MG63 (cell line): Measurements from ENCODE around the gene TEX264. TPM values are rescaled to one million over a fixed set of nuclear protein-coding genes. Genes with fewer than 3 reads are reported as not detected.
"Not testable (repeated sequence)": the region's sequence is repeated elsewhere in the genome, so short reads cannot be mapped to it uniquely, and the experiment has no call there.

Source experiments
- DNase-seq: peaks from one replicate; pipeline ENCODE4 v3.0.0-alpha.2; 2020
- H3K27me3 ChIP-seq: fragments of 250-450 bp; sonication (Bioruptor Pico); 2 replicates; pipeline ENCODE4 v1.5.1; 2020; ENCODE audit warnings: mild to moderate bottlenecking, moderate library complexity
- H3K36me3 ChIP-seq: fragments of 250-450 bp; sonication (Bioruptor Pico); 2 replicates; pipeline ENCODE4 v1.5.1; 2020; ENCODE audit warnings: mild to moderate bottlenecking, moderate library complexity
- H3K4me3 ChIP-seq: fragments of 250-450 bp; sonication (Bioruptor Pico); 2 replicates; pipeline ENCODE4 v1.5.1; 2020; ENCODE audit warnings: mild to moderate bottlenecking, moderate library complexity
- H3K9me3 ChIP-seq: fragments of 250-450 bp; sonication (Bioruptor Pico); 2 replicates; pipeline ENCODE4 v1.5.1; 2020; ENCODE audit warnings: mild to moderate bottlenecking, moderate library complexity
- total RNA-seq: library from RNA; depleted of rRNA; stranded (reverse); fragments of >200 nt; shearing (Covaris generic); gene quantifications from 2 replicates; pipeline ENCODE4 v1.2.3, GENCODE V29; 2014; ENCODE audit warnings: low replicate concordance

TEX264 gene
- total RNA-seq, 1 experiment from 2014 or later = 64.1 TPM

- Histone ChIP-seq H3K36me3 (no peaks in the 10 kb centered on the region), H3K4me3 (no peak overlapping the region), H3K9me3 (no peaks in the 10 kb centered on the region), H3K27me3 (no peaks in the 10 kb centered on the region)
- no peak for DNase-seq
Observed at GRCh38 chr3:51717947-51718346, 46.9 kb downstream of the TEX264 start.

- Histone ChIP-seq H3K4me3 (no peak overlapping the region), H3K27me3 (no peaks in the 10 kb centered on the region), H3K36me3 (no peaks in the 10 kb centered on the region), H3K9me3 (no peaks in the 10 kb centered on the region)
- peak; percentile 46 for DNase-seq
Observed at GRCh38 chr3:51718547-51719409, 47.7 kb downstream of the TEX264 start.

- no peaks in the 10 kb centered on the region for H3K36me3 ChIP-seq
- H3K4me3 ChIP-seq = no peak overlapping the region
- H3K27me3 ChIP-seq = no peaks in the 10 kb centered on the region
- no peaks in the 10 kb centered on the region for H3K9me3 ChIP-seq
- no peak for DNase-seq
Observed at GRCh38 chr3:51719410-51720025, 48.5 kb downstream of the TEX264 start.

- H3K27me3 ChIP-seq = no peaks in the 10 kb centered on the region
- no peak for DNase-seq
- no peaks in the 10 kb centered on the region for H3K9me3 ChIP-seq
- H3K36me3 ChIP-seq = no peaks in the 10 kb centered on the region
- H3K4me3 ChIP-seq = no peak overlapping the region
Observed at GRCh38 chr3:51720292-51721061, 49.4 kb downstream of the TEX264 start.

GRCh38 chr3:51721062-51721745, 50.2 kb downstream of the TEX264 start:
- no peak overlapping the region for H3K4me3 ChIP-seq
- no peaks in the 10 kb centered on the region for H3K27me3 ChIP-seq
- DNase-seq = no peak
- H3K36me3 ChIP-seq = no peaks in the 10 kb centered on the region
- H3K9me3 ChIP-seq = no peaks in the 10 kb centered on the region

- DNase-seq = no peak
- no peaks in the 10 kb centered on the region for H3K9me3 ChIP-seq
- H3K36me3 ChIP-seq = no peaks in the 10 kb centered on the region
- no peak overlapping the region for H3K4me3 ChIP-seq
- no peaks in the 10 kb centered on the region for H3K27me3 ChIP-seq
Observed at GRCh38 chr3:51722362-51722761, 51.3 kb downstream of the TEX264 start.

- Histone ChIP-seq H3K4me3 (no peak overlapping the region), H3K9me3 (no peaks in the 10 kb centered on the region), H3K36me3 (no peaks in the 10 kb centered on the region), H3K27me3 (no peaks in the 10 kb centered on the region)
- no peak for DNase-seq
Observed at GRCh38 chr3:51727500-51727899, 56.4 kb downstream of the TEX264 start.

- H3K9me3 ChIP-seq = no peaks in the 10 kb centered on the region
- no peak overlapping the region for H3K4me3 ChIP-seq
- no peaks in the 10 kb centered on the region for H3K36me3 ChIP-seq
- no peaks in the 10 kb centered on the region for H3K27me3 ChIP-seq
- no peak for DNase-seq
Observed at GRCh38 chr3:51729042-51729633, 58.1 kb downstream of the TEX264 start.

GRCh38 chr3:51733859-51734571, 63.0 kb downstream of the TEX264 start:
- no peak overlapping the region for H3K4me3 ChIP-seq
- no peaks in the 10 kb centered on the region for H3K9me3 ChIP-seq
- H3K27me3 ChIP-seq = no peaks in the 10 kb centered on the region
- H3K36me3 ChIP-seq = no peaks in the 10 kb centered on the region
- DNase-seq = no peak

- Histone ChIP-seq H3K9me3 (no peaks in the 10 kb centered on the region), H3K4me3 (no peak overlapping the region), H3K36me3 (no peaks in the 10 kb centered on the region), H3K27me3 (no peaks in the 10 kb centered on the region)
- DNase-seq = no peak
Observed at GRCh38 chr3:51734572-51734907, 63.5 kb downstream of the TEX264 start.

GRCh38 chr3:51735039-51735438, 64.0 kb downstream of the TEX264 start:
- Histone ChIP-seq H3K9me3 (no peaks in the 10 kb centered on the region), H3K4me3 (no peak overlapping the region), H3K36me3 (no peaks in the 10 kb centered on the region), H3K27me3 (no peaks in the 10 kb centered on the region)
- DNase-seq = no peak

- DNase-seq = no peak
- no peaks in the 10 kb centered on the region for H3K27me3 ChIP-seq
- H3K36me3 ChIP-seq = no peaks in the 10 kb centered on the region
- no peak overlapping the region for H3K4me3 ChIP-seq
- H3K9me3 ChIP-seq = no peaks in the 10 kb centered on the region
Observed at GRCh38 chr3:51735950-51736349, 64.9 kb downstream of the TEX264 start.

- H3K36me3 ChIP-seq = no peaks in the 10 kb centered on the region
- no peak overlapping the region for H3K4me3 ChIP-seq
- no peak for DNase-seq
- H3K27me3 ChIP-seq = no peaks in the 10 kb centered on the region
- no peaks in the 10 kb centered on the region for H3K9me3 ChIP-seq
Observed at GRCh38 chr3:51739110-51739509, 68.1 kb downstream of the TEX264 start.

- H3K36me3 ChIP-seq, DNase-seq, H3K27me3 ChIP-seq, H3K9me3 ChIP-seq, H3K4me3 ChIP-seq: not testable (repeated sequence)
Observed at GRCh38 chr3:51742320-51742719, 71.3 kb downstream of the TEX264 start.

- not testable (repeated sequence) for H3K36me3 ChIP-seq, H3K4me3 ChIP-seq, DNase-seq, H3K27me3 ChIP-seq, H3K9me3 ChIP-seq
Observed at GRCh38 chr3:51742978-51743377, 71.9 kb downstream of the TEX264 start.

GRCh38 chr3:51747840-51748239, 76.8 kb downstream of the TEX264 start:
- no peak for DNase-seq
- H3K9me3 ChIP-seq = no peaks in the 10 kb centered on the region
- no peaks in the 10 kb centered on the region for H3K27me3 ChIP-seq
- H3K4me3 ChIP-seq = no peak overlapping the region
- H3K36me3 ChIP-seq = no peaks in the 10 kb centered on the region
